GM19193 (cell line): ENCODE results near the gene COQ9.

Experiments used
- POLR2A ChIP-seq: IDR thresholded peaks from 4 replicates; pipeline ENCODE4 v1.6.1; 2011; ENCODE audit not compliant: insufficient read depth, insufficient read length; ENCODE audit errors: extremely low read depth

Gene COQ9

DNA sequence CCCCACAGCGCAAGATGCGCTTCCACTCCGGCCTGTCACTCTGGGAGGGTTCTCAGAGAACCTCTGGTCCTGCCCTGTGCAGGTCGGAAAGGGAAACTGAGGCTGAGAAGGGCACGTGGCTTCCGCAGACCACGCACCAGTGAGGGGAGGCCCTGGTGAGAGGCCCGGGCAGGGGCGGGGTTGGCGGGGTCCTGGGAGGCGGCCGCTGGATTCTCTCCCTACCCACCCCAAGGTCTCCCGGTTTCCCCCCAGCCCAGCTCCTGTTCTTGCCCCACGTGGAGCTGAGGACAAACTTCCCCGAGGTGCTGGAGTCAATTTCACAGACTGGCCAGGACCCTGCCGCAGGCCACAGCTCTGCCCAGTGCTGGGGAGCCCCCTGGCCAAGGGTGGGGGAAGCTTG is 31.2 kb upstream of the COQ9 start:
- TF ChIP-seq POLR2A: no peak

DNA sequence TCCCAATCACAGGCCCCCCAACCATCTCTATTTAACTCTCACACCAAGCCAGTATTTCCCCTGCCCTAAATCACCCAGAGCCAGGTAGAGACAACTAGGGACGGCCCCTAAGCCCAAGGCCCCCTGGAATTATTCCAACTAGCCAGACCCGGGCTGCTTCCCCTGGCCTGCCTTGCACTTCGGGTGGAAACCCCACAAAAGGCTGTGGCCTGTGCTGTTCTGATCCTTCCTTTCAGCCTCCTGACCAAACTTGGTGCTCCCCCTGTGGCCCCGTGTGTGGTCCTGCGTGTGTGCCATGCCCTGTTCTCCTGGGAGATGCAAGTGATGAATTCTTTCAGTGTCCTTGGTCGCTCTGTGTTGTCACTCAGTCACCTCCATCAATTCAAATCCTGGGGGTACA is 27.8 kb upstream of the COQ9 start:
- TF ChIP-seq POLR2A: no peak

DNA sequence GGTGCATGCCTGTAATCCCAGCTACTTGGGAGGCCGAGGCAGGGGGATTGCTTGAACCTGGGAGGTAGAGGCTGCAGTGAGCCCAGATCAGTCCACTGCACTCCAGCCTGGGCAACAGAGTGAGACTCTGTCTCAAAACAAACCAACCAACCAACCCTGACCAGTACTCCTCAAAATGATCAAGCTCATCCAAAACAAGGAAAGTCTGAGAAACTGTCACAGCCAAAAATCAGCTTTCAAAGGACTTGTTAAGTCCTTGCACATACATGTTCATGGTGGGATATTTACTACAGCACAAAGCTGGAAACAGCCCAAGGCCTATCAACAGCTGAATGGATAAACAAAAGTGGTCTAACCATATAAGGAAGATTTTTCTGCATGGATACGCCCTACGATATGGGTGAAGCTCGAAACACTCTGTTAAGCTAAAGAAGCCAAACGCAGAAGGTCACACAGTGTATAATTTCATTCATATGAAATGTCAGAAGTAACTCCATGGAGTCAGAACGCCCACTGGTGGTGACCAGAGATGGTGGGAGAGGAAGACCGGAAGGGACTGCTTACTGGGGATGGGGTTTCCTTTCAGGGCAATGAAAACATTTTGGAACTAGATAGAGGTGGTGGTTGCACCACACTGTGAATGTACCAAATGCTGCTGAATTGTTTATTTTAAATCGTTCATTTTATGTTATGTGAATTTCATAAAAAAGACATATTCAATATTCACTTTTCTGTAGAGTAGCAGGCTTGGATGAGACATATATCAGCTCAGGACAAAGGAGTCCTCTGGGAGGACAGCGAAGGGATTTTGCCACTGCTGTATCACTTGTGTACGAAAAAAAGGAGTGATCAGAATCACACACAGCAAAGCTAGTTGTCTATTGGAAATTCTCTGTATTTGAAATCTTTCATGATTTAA is 25.0 kb upstream of the COQ9 start:
- TF ChIP-seq POLR2A: no peak

DNA sequence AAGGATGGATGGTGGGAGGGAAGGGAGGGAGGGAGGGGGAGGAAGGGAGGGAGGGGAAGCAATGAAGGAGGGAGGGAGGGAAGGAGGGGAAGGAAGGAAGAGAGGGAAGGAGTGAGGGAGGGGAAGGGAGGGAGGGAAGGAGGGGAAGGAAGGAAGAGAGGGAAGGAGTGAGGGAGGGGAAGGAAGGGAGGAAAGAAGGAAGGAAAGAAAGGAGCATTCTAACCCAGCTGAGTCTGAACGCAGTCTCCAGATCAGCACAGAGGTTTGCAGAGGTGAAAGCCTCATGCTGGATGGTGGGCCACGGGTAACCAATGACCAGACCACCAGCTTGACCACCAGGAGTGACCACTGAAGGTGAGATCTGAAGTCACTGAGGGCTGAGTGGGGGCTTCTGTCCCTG is 24.1 kb upstream of the COQ9 start:
- TF ChIP-seq POLR2A: no peak

DNA sequence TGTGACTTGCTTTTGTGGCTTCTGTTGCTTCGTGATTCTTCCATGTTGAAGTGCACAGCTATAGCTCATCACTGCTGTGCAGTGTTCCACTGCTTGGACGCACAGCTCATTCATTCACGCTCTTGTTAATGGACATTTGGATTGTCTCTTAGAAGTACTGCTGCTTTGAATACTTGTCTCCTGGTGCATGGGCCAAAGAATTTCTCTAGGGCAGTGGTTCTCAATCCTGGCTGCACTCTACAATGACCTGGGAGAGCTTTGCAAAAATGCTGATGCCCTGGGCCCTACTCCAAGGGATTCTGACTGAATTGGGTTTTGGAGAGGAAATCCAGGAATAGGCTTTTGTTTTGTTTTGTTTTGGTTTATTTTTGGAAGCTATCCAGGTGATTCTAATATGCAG is 22.7 kb upstream of the COQ9 start:
- no peak for TF ChIP-seq POLR2A

DNA sequence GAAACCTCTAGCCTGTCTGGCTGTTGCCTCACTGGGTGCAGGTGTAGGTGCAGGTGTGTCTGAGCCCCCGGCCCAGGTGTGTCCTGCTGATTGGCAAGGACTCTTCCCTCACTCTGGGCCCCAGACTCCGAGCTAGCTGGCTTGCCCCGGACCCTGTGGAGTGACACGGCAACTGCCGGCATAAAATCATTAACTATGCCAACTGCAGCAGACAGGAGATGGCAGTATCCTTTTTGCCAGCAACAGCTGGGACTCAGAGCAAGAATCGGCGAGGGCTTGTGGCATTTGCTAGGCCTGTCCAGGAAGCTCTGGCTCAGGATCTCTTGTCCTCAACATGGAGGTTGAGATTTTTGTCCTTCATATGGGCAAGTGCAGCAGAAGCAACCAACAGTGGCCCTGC is 20.9 kb upstream of the COQ9 start:
- no peak for TF ChIP-seq POLR2A

DNA sequence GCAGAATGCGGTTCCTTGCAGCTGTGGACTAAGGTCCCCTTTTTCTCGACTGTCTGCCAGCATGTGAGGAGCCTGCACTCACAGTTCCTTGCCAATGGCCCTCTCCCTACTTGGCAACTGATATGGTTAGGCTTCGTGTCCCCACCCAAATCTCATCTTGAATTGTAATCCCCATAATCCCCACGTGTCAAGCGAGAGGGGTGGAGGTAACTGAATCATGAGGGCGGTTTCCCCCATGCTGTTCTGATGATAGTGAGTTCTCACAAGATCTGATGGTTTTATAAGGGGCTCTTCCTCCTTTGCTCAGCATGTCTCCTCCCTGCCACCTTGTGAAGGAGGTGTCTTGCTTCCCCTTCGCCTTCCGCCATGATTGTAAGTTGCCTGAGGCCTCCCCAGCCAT is 20.0 kb upstream of the COQ9 start:
- TF ChIP-seq POLR2A: no peak

DNA sequence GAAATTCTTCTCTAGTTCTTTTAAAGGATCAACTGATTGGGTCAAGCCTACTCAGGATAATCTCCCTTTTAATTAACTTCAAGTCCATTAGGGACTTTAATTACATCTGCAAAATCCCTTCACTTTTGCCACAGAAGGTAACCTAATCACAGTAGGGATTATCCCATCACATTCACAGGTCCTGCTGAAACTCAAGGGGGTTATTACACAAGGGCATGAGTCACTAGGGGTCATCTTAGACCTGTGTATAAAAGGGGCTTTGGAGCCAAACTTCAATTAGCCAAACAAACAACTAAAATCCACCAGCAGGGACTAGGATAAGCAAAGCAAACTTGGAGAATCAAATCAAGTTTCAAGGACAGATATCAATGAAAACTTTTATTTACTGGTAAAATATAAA is 19.5 kb upstream of the COQ9 start:
- no peak for TF ChIP-seq POLR2A

DNA sequence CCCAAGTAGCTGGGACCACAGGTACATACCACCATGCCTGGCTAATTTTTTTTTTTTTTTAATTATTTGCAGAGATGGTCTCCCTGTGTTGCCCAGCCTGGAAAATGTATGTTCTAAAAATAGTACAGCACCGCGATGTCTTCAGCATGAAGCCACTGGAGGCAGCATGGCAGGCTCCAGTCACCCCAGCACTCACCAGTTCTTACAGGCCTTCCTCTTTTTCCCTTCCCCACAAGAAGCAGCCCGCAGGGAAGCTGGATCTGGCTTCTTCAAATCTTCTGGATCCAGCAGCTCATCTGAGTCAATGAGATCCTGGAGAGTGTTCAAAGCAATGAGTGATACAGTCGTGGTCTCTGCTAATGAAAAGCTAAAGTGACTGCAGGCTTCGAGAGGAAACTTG is 16.3 kb upstream of the COQ9 start:
- TF ChIP-seq POLR2A: no peak

DNA sequence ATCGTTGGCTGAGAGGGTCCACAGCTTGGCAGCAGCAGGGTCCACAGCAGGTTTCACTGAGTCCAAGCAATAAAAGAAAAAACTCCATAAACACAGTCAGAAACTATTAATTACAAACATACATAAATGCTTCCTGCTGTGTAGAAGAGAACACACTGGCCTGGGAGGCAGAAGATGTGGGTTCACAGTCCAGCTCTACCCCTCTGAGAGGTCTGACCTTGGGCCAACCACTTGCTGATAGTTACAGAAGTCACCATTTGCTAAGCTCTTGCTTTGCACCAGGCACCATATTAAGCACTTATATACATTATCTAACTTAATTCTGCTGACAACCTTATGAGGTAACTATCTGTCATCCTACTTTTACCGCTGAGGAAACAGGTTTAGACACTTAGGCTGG is 14.8 kb upstream of the COQ9 start:
- TF ChIP-seq POLR2A: no peak

DNA sequence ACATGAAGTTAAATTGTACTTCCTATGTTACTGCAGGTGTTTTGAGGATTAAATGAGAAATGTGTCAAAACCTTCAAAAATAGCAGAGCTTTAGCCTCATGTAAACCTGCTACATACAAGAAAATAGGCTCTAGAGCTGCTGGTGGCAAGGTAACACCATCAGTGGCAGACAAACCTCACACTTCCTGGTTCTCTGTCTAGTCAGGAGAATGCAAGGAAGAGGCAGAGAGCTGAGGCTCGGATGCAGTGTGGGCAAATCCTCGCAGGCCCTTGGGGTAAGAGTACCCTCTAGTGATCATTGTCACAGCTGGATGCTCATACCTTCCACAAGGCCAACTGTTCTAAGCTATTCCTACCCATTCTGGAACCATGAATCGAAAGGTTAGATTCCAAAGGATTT is 14.3 kb upstream of the COQ9 start:
- TF ChIP-seq POLR2A: no peak

DNA sequence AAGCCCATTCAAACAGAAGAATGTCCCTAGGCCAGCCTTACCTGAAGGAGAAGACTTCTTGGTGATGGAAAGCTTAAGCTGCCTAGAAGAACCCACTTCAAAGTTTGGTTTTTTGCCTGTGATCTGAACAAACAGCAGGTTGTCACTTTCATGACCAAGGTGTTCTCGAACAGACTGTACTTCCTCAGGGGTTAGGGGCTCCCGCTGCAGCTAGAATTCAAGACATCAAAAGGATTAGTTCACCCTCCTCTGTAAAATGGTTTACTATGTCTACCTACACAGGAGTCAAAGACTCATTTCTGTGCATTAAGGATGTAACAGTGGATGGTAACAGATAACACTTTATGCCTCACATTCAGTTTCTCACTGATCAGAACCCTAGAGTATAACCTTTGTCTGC is 13.3 kb upstream of the COQ9 start:
- TF ChIP-seq POLR2A: no peak

DNA sequence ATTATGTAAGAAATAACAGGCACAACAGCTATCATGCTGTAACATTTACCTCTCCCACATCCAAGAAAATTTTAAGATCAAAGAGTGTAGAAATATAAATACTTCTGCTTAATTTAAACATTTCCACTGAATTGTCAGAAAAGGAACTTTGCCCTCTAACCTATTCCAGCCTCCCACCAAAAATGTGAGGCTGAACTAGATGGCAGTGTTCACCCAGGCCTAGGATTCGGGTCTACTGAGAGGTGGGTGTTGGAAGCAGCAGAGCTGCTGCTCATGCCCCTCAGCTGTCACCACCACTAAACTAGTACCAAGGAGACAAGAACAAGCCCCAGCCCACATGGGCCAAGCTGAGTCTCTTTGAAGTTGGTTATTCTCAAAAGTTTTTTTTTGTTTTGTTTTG is 11.4 kb upstream of the COQ9 start:
- TF ChIP-seq POLR2A: no peak

DNA sequence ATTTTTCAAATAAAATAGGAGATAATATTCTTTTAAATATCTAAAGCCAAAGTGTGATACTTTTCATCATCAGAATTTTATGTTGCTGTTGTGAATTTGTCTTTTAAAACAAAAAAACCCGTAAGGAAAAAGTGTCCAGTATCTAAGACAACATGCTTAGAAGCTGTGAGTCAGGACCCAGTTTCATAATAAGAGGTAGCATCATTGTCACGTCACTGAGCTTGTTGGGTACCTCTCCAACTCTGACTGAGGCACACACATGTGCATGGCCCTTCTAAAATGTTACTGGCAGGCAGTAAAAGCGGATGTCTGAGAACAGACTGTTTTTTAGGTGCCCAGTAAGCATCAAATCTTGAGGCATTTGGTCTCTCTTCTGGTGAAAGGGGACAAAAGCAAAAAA is 2.6 kb upstream of the COQ9 start:
- no peak for TF ChIP-seq POLR2A

DNA sequence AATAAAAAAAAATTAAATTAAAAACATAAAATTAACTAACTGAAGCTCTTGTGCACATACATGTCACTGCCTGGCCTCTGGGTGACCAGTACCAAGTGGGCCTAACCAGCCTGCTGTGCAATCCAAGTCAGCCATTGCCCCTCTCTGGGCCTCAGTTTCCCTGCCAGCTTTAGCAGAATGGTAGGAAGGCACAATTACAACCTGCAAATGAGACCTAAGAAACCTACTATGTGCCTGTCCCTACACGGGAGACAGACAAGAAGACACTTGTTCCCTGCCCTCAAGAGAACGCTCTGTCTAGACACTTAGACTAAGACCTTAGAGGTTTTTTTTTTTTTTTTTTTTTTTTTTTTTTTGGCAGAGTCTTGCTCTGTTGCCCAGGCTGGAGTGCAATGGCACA is 1.8 kb upstream of the COQ9 start:
- TF ChIP-seq POLR2A: no peak

DNA sequence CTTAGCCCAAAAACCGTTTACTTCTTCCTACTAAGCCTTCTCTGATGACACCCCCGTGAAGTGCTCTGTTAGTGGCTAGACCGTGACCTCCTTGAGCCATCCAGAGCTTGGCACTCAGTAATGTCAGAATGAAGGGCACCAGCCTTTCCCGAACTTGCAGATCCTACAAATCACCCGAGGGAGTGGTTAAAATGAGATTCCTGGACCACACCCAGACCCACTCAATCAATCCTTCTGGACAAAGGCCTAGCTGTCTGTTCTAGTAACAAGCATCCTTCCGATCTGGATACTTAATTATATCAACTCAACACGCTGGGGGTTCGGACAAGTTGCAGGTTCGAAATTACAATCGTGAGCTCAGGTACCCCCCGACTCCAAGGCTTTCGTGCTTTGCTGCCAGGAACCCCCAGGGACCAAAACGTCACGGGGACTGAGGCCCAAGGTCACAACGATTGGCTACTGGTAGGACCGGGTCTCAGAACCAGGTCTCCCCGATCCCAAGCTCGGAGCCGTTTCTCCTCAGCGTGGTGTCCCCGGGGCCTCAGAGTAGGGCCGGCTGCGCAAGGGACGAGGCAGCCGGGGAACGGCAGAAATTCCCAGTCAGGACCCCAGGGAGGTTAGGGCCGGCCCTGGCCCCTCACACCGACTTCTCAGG is 621 bp upstream of the COQ9 start:
- no peak for TF ChIP-seq POLR2A

DNA sequence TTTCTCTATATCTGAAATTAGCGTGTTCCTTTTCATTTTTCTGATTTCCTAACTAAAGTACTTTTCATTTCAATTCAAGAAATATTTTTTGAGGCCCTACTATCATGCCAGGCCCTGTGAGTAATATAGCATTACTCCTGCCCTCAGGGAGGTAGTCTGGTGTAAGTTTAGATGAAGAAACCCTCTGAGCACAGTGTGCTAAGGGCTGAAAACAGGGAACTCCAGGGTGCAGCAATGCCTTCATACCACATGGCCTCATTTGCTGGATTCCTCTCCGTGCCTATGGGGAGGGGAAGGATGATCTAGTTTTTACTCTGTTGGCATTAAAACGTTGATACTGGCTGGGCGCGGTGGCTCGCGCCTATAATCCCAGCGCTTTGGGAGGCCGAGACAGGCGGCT is 4.7 kb downstream of the COQ9 start:
- TF ChIP-seq POLR2A: no peak

DNA sequence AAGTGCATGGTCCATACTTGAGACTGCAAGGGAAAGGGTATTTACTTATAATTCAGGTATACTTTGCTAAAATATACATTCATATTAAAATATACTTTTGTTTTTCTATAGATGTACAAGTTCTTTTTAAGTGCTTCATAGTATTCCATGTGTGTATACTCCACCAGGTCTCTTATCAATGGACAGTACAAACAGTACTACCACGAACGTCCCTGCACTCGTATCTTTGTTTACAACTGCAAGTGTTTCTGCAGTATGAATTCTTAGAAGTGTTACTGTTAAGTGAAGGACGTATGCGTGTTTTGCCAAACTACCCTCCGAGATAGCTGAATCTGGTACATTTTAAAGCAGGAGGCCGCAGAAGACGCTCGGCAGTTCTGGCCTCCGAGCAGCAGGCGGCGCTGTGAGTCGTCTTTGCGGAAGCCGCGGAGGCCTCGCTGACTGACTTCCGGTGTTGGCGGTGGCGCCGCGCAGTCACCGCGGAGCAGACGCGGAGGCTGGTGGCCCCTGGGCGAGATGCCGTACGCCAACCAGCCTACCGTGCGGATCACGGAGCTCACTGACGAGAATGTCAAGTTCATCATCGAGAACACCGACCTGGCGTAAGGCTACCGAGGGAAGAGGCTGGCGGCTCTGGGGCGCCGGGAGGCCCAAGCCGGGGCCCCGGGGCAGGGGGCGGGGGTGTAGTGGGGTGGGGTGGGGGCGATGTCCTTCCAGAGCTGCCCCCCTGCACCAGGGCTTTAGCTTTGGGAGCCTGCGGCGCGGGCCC is 15.1 kb downstream of the COQ9 start, which contains the start of gene POLR2C:
TSS of gene POLR2C (plus strand) at position 471 of the 769 bp plus-strand sequence. CDS start at position 517, 46 bp downstream.
- peak; percentile 99 for TF ChIP-seq POLR2A
